Measurements from ENCODE around the gene MLEC.

Gene MLEC

DNA sequence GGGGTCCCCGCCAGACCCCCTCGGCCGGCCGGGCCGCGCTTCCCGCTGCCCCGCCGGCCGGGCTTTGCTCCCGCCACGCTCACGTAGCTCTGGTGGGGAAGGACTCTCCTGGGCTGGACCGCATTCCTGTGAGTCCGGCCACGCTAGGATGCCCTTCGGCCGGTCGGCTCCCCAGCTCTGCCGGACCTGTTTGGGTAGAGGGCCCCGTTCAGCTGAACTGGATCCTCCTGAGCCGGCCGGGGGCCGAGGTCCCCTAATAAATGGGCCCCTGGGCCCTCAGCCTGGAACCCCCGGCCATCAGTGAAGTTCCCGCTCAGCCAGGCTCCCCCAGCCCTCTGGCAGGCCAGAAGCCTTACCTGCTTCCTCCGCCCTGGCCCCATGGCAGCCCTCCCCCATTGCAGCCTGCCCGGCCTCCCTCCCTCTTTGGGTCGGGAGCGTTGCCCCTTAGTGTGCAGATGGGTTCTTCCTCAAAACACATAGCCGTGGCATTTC lies 23.9 kb downstream of the MLEC start:
- DNase-seq (ENCODE audit: low read depth) = no peak
- no peak for TF ChIP-seq CTCF (conservative IDR thresholded peaks at IDR 0.05; ENCODE audit: low read depth, low read length)

GRCh38 chr12:120711411-120711810 lies 24.5 kb downstream of the MLEC start:
- no peak for TF ChIP-seq CTCF (conservative IDR thresholded peaks at IDR 0.05; ENCODE audit: low read depth, low read length)
- peak overlapping the region; percentile 78 for H3K4me3 ChIP-seq (ENCODE audit: low read length)
- no peak for DNase-seq (ENCODE audit: low read depth)

More for the DNA sequence above, 23.9 kb downstream of the MLEC start:
- H3K4me3 ChIP-seq (ENCODE audit: low read length) = peak overlapping the region; percentile 78

GRCh38 chr12:120712610-120713009 lies 25.7 kb downstream of the MLEC start:
- TF ChIP-seq CTCF (conservative IDR thresholded peaks at IDR 0.05; ENCODE audit: low read depth, low read length) = no peak
- no peak overlapping the region for H3K4me3 ChIP-seq (ENCODE audit: low read length)
- no peak for DNase-seq (ENCODE audit: low read depth)

DNA sequence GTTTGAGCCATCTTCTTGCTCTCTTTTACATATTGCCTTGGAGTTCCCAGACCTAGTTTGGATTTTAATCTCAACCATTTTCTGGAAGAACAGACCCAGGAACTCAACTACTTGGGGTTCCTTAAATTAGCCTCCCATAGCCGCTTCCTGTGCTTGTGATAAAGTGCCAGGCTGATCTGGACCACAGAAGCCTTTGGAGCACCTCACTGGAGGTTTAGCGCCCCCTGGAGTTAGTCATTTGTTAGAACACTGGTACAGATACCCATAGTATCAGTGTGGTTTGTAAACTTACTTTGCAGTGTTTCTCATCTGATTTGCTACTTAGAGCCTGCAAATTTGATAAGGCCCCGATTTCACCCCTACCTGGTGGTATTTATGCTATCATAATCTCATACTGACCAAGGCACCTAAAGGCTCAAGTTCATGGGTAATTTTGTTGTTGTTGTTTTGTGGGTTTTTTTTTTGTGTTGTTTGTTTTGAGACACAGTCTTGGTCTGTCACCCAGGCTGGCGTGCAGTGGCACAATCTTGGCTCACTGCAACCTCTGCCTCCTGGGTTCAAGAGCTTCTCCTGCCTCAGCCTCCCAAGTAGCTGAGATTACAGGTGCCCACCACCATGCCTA lies 27.0 kb downstream of the MLEC start:
- peak; percentile 85 for TF ChIP-seq CTCF (conservative IDR thresholded peaks at IDR 0.05; ENCODE audit: low read depth, low read length)
- no peak overlapping the region for H3K4me3 ChIP-seq (ENCODE audit: low read length)
- DNase-seq (ENCODE audit: low read depth) = no peak

GRCh38 chr12:120718055-120718454 lies 31.1 kb downstream of the MLEC start:
- DNase-seq (ENCODE audit: low read depth) = no peak
- no peak overlapping the region for H3K4me3 ChIP-seq (ENCODE audit: low read length)
- TF ChIP-seq CTCF (conservative IDR thresholded peaks at IDR 0.05; ENCODE audit: low read depth, low read length) = no peak

- no peak for DNase-seq (ENCODE audit: low read depth)
- no peak for TF ChIP-seq CTCF (conservative IDR thresholded peaks at IDR 0.05; ENCODE audit: low read depth, low read length)
- H3K4me3 ChIP-seq (ENCODE audit: low read length) = no peak overlapping the region
Measured at GRCh38 chr12:120719072-120719471, 32.1 kb downstream of the MLEC start.

DNA sequence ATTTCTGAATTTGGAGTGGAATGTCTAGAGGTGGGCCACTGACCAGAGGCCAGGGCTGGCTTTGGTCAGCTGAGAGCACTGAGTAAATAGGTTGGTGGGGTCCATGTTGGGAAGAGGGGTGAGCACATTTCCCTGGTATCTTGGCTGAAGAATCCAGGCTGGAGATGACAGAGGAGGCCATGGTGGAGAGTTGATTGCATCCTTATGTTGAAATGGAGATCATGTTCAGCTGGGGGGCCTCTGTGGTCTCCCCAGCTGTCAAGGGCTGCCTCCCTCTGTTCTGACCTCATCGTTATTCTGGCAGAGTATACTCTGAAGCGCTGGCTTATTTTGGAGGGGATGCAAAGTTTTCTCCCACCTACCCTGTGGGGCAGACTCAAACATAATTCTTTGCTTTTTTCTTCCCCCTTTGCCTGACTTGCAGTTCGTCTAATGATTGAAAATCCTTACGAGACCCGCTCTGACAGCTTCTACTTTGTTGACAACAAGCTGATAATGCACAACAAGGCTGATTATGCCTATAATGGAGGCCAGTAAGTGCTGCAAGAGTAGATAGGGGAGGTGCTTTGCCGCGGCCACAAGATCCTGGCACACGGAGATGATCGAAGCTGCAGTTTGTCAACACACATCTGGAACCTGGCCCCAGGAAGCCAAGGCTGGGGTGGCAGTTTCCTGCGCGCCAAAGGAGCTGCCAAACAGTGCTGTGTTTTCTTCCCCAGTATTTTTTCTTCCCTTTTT lies 32.7 kb downstream of the MLEC start:
- no peak overlapping the region for H3K4me3 ChIP-seq (ENCODE audit: low read length)
- no peak for DNase-seq (ENCODE audit: low read depth)
- no peak for TF ChIP-seq CTCF (conservative IDR thresholded peaks at IDR 0.05; ENCODE audit: low read depth, low read length)

All from retinal pigment epithelial cell (primary cell).